WTC11 (cell line): ENCODE measurements around the gene CD86. TPM values are rescaled to one million over a fixed set of nuclear protein-coding genes. Genes with fewer than 3 reads are reported as not detected.

Experiments used
- ATAC-seq: fragments of 200-7000 bp; cut with Tn5 transposase; 2 replicates; pipeline ENCODE4 v1.10.0; 2021; ENCODE audit warnings: mild to moderate bottlenecking, moderate library complexity
- CTCF ChIA-PET: fragments of 300-600 bp; sonication (Branson Sonifier 250); formaldehyde crosslinking; loops from one replicate; lab custom pipeline; 2021; ENCODE audit warnings: antibody characterized with exemption; lab: Charles Lee
- POLR2A ChIA-PET: fragments of 350-600 bp; sonication (Branson Sonifier 250); formaldehyde crosslinking; loops from one replicate; lab custom pipeline; 2021; ENCODE audit warnings: antibody characterized with exemption; lab: Charles Lee
- DNase-seq: peaks from one replicate; pipeline ENCODE4 v3.0.0; 2021; ENCODE audit warnings: low spot score
- H3K27ac Mint-ChIP-seq: 2 replicates; pipeline ENCODE4 v1.8.0; 2021; ENCODE audit warnings: mixed read lengths
- H3K27me3 Mint-ChIP-seq: 2 replicates; pipeline ENCODE4 v1.8.0; 2021; ENCODE audit warnings: low read depth, mild to moderate bottlenecking, moderate library complexity, mixed read lengths
- H3K36me3 Mint-ChIP-seq: 2 replicates; pipeline ENCODE4 v1.8.0; 2021; ENCODE audit warnings: mixed read lengths
- H3K4me1 Mint-ChIP-seq: 2 replicates; pipeline ENCODE4 v1.8.0; 2022; ENCODE audit warnings: mixed read lengths
- H3K4me3 Mint-ChIP-seq: 2 replicates; pipeline ENCODE4 v1.8.0; 2021; ENCODE audit warnings: mild to moderate bottlenecking, moderate library complexity, mixed read lengths
- H3K9me3 Mint-ChIP-seq: 2 replicates; pipeline ENCODE4 v1.8.0; 2021; ENCODE audit warnings: mixed read lengths
- ATF2 ChIP-seq: sonication (generic); formaldehyde crosslinking; IDR thresholded peaks from 2 replicates; pipeline ENCODE4 v1.8.1; 2022; ENCODE audit warnings: low read depth, missing genetic modification reagents, borderline replicate concordance
- ATF6 ChIP-seq: sonication (generic); formaldehyde crosslinking; IDR thresholded peaks from 2 replicates; pipeline ENCODE4 v1.8.1; 2023; ENCODE audit warnings: mild to moderate bottlenecking, missing genetic modification reagents
- CBFB ChIP-seq: sonication (generic); formaldehyde crosslinking; IDR thresholded peaks from 2 replicates; pipeline ENCODE4 v1.8.1; 2022; ENCODE audit warnings: mild to moderate bottlenecking, low read depth, missing genetic modification reagents
- CTCF ChIP-seq: fragments of 200-600 bp; IDR thresholded peaks from 2 replicates; pipeline ENCODE4 v1.8.0; 2022; ENCODE audit warnings: antibody characterized with exemption
- ESRRA ChIP-seq: sonication (generic); formaldehyde crosslinking; IDR thresholded peaks from 2 replicates; pipeline ENCODE4 v1.8.1; 2022; ENCODE audit warnings: mild to moderate bottlenecking, missing genetic modification reagents, borderline replicate concordance
- FOXJ3 ChIP-seq: sonication (generic); formaldehyde crosslinking; IDR thresholded peaks from 2 replicates; pipeline ENCODE4 v1.9.0; 2021; ENCODE audit warnings: missing genetic modification reagents, mild to moderate bottlenecking, borderline replicate concordance
- GABPB1 ChIP-seq: sonication (generic); formaldehyde crosslinking; IDR thresholded peaks from 2 replicates; pipeline ENCODE4 v1.8.1; 2023; ENCODE audit warnings: mild to moderate bottlenecking, missing genetic modification reagents
- IRF2 ChIP-seq: sonication (generic); formaldehyde crosslinking; IDR thresholded peaks from 2 replicates; pipeline ENCODE4 v1.8.0; 2022; ENCODE audit warnings: low read depth, missing genetic modification reagents, borderline replicate concordance
- KAT7 ChIP-seq: sonication (generic); formaldehyde crosslinking; IDR thresholded peaks from 2 replicates; pipeline ENCODE4 v1.8.1; 2023; ENCODE audit warnings: missing genetic modification reagents, mild to moderate bottlenecking, borderline replicate concordance
- OVOL2 ChIP-seq: fragments of 250-450 bp; sonication (Bioruptor Pico); IDR thresholded peaks from 2 replicates; pipeline ENCODE4 v1.9.0; 2021; ENCODE audit warnings: mild to moderate bottlenecking, borderline replicate concordance
- SMAD3 ChIP-seq: sonication (generic); formaldehyde crosslinking; IDR thresholded peaks from 2 replicates; pipeline ENCODE4 v1.8.0; 2022; ENCODE audit warnings: missing genetic modification reagents, mild to moderate bottlenecking, borderline replicate concordance
- SOX15 ChIP-seq: fragments of 250-450 bp; sonication (Bioruptor Pico); IDR thresholded peaks from 2 replicates; pipeline ENCODE4 v1.9.0; 2021; ENCODE audit warnings: mild to moderate bottlenecking
- ZBTB21 ChIP-seq: sonication (generic); formaldehyde crosslinking; IDR thresholded peaks from 2 replicates; pipeline ENCODE4 v1.8.1; 2023; ENCODE audit warnings: mild to moderate bottlenecking, missing genetic modification reagents, borderline replicate concordance
- ZNF263 ChIP-seq: sonication (generic); formaldehyde crosslinking; IDR thresholded peaks from 2 replicates; pipeline ENCODE4 v1.8.1; 2022; ENCODE audit warnings: low read depth, mild to moderate bottlenecking, moderate library complexity, missing genetic modification reagents
- ZNF396 ChIP-seq: fragments of 250-450 bp; sonication (Bioruptor Pico); IDR thresholded peaks from 2 replicates; pipeline ENCODE4 v1.8.0; 2021; ENCODE audit warnings: mild to moderate bottlenecking, moderate library complexity, borderline replicate concordance
- ZNF416 ChIP-seq: fragments of 250-450 bp; sonication (Bioruptor Pico); IDR thresholded peaks from 2 replicates; pipeline ENCODE4 v1.9.0; 2021; ENCODE audit warnings: mild to moderate bottlenecking, inconsistent platforms
- ZNF512 ChIP-seq: sonication (generic); formaldehyde crosslinking; IDR thresholded peaks from 2 replicates; pipeline ENCODE4 v1.8.1; 2022; ENCODE audit warnings: missing genetic modification reagents, borderline replicate concordance
- ZNF671 ChIP-seq: fragments of 250-450 bp; sonication (Bioruptor Pico); IDR thresholded peaks from 2 replicates; pipeline ENCODE4 v1.8.0; 2021; ENCODE audit warnings: mild to moderate bottlenecking
- total RNA-seq: library from RNA; stranded (reverse); gene quantifications from 3 replicates; pipeline ENCODE4 v1.2.3, GENCODE V29; 2021
- TF ChIP-seq, protein P1 (sequence below): fragments of 250-450 bp; sonication (Bioruptor Pico); IDR thresholded peaks from 2 replicates; pipeline ENCODE4 v1.9.0; 2021; ENCODE audit warnings: mild to moderate bottlenecking
- TF ChIP-seq, protein P2 (sequence below): fragments of 250-450 bp; sonication (Bioruptor Pico); IDR thresholded peaks from 2 replicates; pipeline ENCODE4 v1.9.0; 2021; ENCODE audit warnings: mild to moderate bottlenecking, borderline replicate concordance

CD86 gene
- total RNA-seq, 1 experiment from 2014 or later, result 0.61 TPM

DNA sequence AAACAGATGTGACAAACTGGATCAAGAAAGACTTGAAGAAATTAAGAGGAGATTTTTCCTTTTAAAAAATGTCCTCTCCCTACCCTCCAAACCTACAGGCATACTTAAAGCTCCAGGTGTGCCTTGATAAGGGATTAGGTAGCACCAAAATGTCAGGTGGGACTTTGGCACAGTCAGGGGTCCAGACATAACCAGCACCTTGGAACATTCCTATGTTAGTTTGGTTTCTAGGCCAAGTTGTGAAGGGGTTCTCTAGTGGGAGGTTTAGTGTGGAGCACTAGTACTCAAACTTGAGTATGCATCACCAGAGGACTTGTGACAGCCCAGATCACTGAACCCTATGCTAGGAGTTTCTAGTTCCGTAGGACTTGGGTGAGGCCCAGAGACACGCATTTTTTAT lies 47.0 kb upstream of the CD86 start:
- no peak for DNase-seq
- H3K27ac Mint-ChIP-seq, result no peak overlapping the region
- no peaks in the 10 kb centered on the region for H3K36me3 Mint-ChIP-seq
- no peak for ATAC-seq
- TF ChIP-seq, protein P1, sequence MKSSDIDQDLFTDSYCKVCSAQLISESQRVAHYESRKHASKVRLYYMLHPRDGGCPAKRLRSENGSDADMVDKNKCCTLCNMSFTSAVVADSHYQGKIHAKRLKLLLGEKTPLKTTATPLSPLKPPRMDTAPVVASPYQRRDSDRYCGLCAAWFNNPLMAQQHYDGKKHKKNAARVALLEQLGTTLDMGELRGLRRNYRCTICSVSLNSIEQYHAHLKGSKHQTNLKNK (CRISPR knock-in tag), result no peak
- no peak for TF ChIP-seq FOXJ3 (CRISPR knock-in tag)
- TF ChIP-seq ZNF416 (CRISPR knock-in tag), result no peak
- no peak for TF ChIP-seq SMAD3
- no peak for TF ChIP-seq ATF6 (CRISPR knock-in tag)
- no peak for TF ChIP-seq ZBTB21 (CRISPR knock-in tag)
- TF ChIP-seq KAT7 (CRISPR knock-in tag), result no peak
- TF ChIP-seq ATF2 (CRISPR knock-in tag), result no peak
- no peak for TF ChIP-seq ZNF512
- TF ChIP-seq CBFB (CRISPR knock-in tag), result no peak
- no peak for TF ChIP-seq ESRRA (CRISPR knock-in tag)
- no peak for TF ChIP-seq ZNF671 (CRISPR knock-in tag)
- TF ChIP-seq, protein P2, sequence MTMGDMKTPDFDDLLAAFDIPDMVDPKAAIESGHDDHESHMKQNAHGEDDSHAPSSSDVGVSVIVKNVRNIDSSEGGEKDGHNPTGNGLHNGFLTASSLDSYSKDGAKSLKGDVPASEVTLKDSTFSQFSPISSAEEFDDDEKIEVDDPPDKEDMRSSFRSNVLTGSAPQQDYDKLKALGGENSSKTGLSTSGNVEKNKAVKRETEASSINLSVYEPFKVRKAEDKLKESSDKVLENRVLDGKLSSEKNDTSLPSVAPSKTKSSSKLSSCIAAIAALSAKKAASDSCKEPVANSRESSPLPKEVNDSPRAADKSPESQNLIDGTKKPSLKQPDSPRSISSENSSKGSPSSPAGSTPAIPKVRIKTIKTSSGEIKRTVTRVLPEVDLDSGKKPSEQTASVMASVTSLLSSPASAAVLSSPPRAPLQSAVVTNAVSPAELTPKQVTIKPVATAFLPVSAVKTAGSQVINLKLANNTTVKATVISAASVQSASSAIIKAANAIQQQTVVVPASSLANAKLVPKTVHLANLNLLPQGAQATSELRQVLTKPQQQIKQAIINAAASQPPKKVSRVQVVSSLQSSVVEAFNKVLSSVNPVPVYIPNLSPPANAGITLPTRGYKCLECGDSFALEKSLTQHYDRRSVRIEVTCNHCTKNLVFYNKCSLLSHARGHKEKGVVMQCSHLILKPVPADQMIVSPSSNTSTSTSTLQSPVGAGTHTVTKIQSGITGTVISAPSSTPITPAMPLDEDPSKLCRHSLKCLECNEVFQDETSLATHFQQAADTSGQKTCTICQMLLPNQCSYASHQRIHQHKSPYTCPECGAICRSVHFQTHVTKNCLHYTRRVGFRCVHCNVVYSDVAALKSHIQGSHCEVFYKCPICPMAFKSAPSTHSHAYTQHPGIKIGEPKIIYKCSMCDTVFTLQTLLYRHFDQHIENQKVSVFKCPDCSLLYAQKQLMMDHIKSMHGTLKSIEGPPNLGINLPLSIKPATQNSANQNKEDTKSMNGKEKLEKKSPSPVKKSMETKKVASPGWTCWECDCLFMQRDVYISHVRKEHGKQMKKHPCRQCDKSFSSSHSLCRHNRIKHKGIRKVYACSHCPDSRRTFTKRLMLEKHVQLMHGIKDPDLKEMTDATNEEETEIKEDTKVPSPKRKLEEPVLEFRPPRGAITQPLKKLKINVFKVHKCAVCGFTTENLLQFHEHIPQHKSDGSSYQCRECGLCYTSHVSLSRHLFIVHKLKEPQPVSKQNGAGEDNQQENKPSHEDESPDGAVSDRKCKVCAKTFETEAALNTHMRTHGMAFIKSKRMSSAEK (CRISPR knock-in tag), result no peak
- no peak for TF ChIP-seq SOX15
- no peak for TF ChIP-seq OVOL2 (CRISPR knock-in tag)
- TF ChIP-seq ZNF396 (CRISPR knock-in tag), result no peak
- TF ChIP-seq CTCF, result no peak
- no peak for TF ChIP-seq IRF2
- no peak for TF ChIP-seq GABPB1 (CRISPR knock-in tag)
- no peak for TF ChIP-seq ZNF263 (CRISPR knock-in tag)
- TF ChIP-seq, all 79 proteins: peak for 0
- ChIA-PET POLR2A (no interaction called here), CTCF (interaction anchor here (0.6 to 1.4 kb wide), 2 partner anchors 13 to 271 kb away, joined by 3 to 4 read pairs; no protein-coding TSS in a partner anchor)
- Mint-ChIP-seq H3K9me3 (no peaks in the 10 kb centered on the region), H3K4me3 (no peak overlapping the region), H3K27me3 (no peaks in the 10 kb centered on the region), H3K4me1 (peaks cover 45% of the 10 kb centered on the region)
